Right atrium auricular region (tissue), 2 donors: ENCODE data around the gene ZNF202. TPM values are rescaled to one million over a fixed set of nuclear protein-coding genes. Genes with fewer than 3 reads are reported as not detected.

Experiments
- DNase-seq: peaks from one replicate; pipeline ENCODE4 v3.0.0-alpha.2; 2019; ENCODE audit warnings: low spot score
- H3K27ac ChIP-seq, 2 donors: fragments of 200-600 bp; sonication (generic); 1 replicate in 1 of 2; 2 replicates in 1 of 2; pipeline ENCODE4 v1.5.1; 2016 to 2019
- H3K27me3 ChIP-seq, 2 donors: fragments of 200-600 bp; sonication (generic); one replicate each; pipeline versions ENCODE4 v1.5.1 to v1.6.0; 2017 to 2019
- H3K36me3 ChIP-seq: fragments of 200-600 bp; sonication (generic); one replicate; pipeline ENCODE4 v1.5.1; 2016
- H3K4me1 ChIP-seq, 2 donors: fragments of 200-600 bp; sonication (generic); one replicate each; pipeline versions ENCODE4 v1.5.1 to v1.6.0; 2017 to 2019
- H3K4me3 ChIP-seq, 2 donors: fragments of 200-600 bp; sonication (generic); 1 replicate in 1 of 2; 2 replicates in 1 of 2; pipeline ENCODE4 v1.5.1; 2017 to 2019; ENCODE audit warnings: mild to moderate bottlenecking in 1 of 2, moderate library complexity in 1 of 2
- H3K9me3 ChIP-seq, 2 donors: fragments of 200-600 bp; sonication (generic); one replicate each; pipeline ENCODE4 v1.5.1; 2019
- total RNA-seq, 2 donors: library from RNA; depleted of rRNA; stranded (reverse); fragments of >200 nt; gene quantifications; one replicate each; pipeline ENCODE4 v1.1.0, GENCODE V29; 2016
- TF ChIP-seq, protein P1 (sequence below), 2 donors: fragments of 200-600 bp; sonication (generic); IDR thresholded peaks; one replicate each; pipeline ENCODE4 v1.5.1; 2019; ENCODE audit warnings: antibody characterized with exemption in 2 of 2

ZNF202 gene
- total RNA-seq, 2 donors from 2014 or later = 1.9 to 4.1 TPM

DNA sequence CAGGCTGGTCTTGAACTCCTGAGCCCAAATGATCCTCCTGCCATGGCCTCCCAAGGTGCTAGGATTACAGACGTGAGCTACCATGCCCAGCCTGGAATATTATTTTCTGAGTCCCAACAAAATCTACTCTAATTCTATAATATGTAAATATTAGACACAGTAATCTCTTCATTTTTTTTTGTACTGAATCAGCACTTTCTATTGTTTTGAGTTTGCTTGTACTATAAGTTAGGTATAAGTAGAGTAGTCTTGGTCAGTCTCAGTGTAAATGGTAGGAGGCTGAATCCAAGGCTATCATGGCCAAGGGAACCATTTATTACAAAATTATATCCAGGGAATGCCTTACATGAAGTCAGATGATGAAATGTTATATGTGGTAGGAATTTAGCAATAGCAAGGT, 32.5 kb upstream of the ZNF202 start:
- Histone ChIP-seq H3K36me3 (no peaks in the 10 kb centered on the region), H3K9me3 (no peaks in the 10 kb centered on the region), H3K4me3 (no peak overlapping the region), H3K27me3 (no peaks in the 10 kb centered on the region), H3K4me1 (no peaks in the 10 kb centered on the region), H3K27ac (no peak overlapping the region)
- TF ChIP-seq, protein P1, sequence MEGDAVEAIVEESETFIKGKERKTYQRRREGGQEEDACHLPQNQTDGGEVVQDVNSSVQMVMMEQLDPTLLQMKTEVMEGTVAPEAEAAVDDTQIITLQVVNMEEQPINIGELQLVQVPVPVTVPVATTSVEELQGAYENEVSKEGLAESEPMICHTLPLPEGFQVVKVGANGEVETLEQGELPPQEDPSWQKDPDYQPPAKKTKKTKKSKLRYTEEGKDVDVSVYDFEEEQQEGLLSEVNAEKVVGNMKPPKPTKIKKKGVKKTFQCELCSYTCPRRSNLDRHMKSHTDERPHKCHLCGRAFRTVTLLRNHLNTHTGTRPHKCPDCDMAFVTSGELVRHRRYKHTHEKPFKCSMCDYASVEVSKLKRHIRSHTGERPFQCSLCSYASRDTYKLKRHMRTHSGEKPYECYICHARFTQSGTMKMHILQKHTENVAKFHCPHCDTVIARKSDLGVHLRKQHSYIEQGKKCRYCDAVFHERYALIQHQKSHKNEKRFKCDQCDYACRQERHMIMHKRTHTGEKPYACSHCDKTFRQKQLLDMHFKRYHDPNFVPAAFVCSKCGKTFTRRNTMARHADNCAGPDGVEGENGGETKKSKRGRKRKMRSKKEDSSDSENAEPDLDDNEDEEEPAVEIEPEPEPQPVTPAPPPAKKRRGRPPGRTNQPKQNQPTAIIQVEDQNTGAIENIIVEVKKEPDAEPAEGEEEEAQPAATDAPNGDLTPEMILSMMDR (IDR thresholded peaks at IDR 0.05) = no peak
- DNase-seq = no peak

DNA sequence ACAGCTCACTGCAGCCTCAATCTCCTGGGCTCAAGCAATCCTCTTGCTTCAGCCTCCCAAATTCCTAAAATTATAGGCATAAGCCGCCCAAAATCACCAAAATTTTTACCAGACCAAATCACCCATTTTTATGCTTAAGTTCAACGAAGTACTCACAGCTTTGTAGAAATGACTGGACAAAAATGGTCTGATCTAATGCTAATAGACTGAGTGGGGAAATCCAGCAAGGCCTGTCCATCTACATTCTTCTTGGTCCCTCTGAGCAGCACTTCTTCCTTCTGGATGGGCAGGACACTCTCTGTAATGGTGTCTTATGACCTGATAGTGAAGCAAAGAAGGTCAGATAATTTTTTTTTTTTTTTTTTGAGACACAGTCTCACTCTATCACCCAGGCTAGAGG, 31.6 kb upstream of the ZNF202 start:
- Histone ChIP-seq H3K27ac (no peak overlapping the region), H3K36me3 (no peaks in the 10 kb centered on the region), H3K4me1 (no peaks in the 10 kb centered on the region), H3K27me3 (no peaks in the 10 kb centered on the region), H3K4me3 (no peak overlapping the region), H3K9me3 (no peaks in the 10 kb centered on the region)
- no peak for DNase-seq
- TF ChIP-seq, protein P1 (IDR thresholded peaks at IDR 0.05) = no peak

DNA sequence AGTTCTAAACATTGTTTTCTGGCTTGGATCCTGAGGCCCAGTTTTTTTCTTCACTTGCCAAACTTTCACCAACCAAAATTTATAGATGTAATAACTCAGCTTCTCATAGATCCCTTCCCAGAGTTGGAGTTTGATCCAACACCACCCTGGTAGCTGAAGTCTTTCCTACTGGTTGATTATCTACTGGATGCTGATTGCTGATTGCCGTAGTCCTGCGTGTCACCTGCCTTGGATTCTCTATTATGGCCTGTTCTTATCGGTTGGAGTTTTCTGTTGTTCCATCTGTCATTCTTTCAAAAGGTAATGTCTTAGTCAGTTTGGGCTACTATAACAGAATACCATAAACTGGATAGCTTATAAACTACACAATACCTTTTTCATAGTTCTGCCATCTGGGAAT, 30.2 kb upstream of the ZNF202 start:
- Histone ChIP-seq H3K27ac (no peak overlapping the region), H3K36me3 (no peaks in the 10 kb centered on the region), H3K4me1 (no peaks in the 10 kb centered on the region), H3K4me3 (no peak overlapping the region), H3K9me3 (no peaks in the 10 kb centered on the region), H3K27me3 (no peaks in the 10 kb centered on the region)
- no peak for DNase-seq
- TF ChIP-seq, protein P1 (IDR thresholded peaks at IDR 0.05) = no peak

DNA sequence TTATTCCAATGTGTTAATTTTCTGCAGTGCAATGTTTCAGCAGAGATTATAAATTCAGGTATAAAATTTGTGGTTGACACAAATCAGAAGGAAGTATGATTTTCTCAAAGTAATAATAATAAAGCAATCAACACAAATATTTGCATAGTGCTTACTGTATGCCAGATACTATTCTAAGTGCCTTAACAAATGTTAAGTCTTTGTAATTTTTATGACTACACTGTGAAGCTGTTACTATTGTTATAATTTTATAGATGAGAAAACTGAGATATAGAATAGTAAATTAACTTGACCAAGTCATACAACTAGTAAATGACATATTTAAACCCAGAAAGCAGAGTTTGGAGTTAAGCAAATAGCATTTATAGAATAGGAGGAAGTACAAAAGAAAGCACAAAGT, 29.3 kb upstream of the ZNF202 start:
- TF ChIP-seq, protein P1 (IDR thresholded peaks at IDR 0.05) = no peak
- H3K27ac ChIP-seq = no peak overlapping the region
- H3K4me3 ChIP-seq = no peak overlapping the region
- H3K9me3 ChIP-seq = no peaks in the 10 kb centered on the region
- no peak for DNase-seq
- H3K36me3 ChIP-seq = no peaks in the 10 kb centered on the region
- H3K27me3 ChIP-seq = no peaks in the 10 kb centered on the region
- no peaks in the 10 kb centered on the region for H3K4me1 ChIP-seq

GRCh38 chr11:123765601-123766000, 24.1 kb upstream of the ZNF202 start:
- no peaks in the 10 kb centered on the region for H3K27me3 ChIP-seq
- H3K4me3 ChIP-seq = no peak overlapping the region
- H3K36me3 ChIP-seq = no peaks in the 10 kb centered on the region
- TF ChIP-seq, protein P1 (IDR thresholded peaks at IDR 0.05) = no peak
- no peak overlapping the region for H3K27ac ChIP-seq
- H3K9me3 ChIP-seq = peaks cover 0 to 15% of the 10 kb centered on the region in 2 donors
- H3K4me1 ChIP-seq = no peaks in the 10 kb centered on the region
- no peak for DNase-seq

DNA sequence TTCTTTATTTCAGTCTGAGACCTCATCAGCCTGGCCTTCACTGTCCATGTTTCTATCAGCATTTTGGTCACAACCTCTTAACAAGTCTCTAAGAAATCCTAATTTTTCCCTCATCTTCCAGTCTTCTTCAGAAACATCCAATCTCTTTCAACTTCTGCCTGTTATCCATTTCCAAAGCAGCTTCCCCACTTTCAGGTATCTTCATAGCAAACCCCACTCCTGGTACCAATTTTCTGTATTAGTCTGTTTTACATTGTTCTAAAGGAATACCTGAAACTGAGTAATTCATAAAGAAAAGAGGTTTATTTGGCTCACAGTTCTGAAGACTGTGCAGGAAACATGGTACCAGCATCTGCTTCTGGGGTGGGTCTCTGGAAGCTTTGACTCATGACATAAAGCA, 21.0 kb upstream of the ZNF202 start:
- H3K36me3 ChIP-seq = no peaks in the 10 kb centered on the region
- peaks cover 0 to 15% of the 10 kb centered on the region in 2 donors for H3K9me3 ChIP-seq
- H3K4me1 ChIP-seq = no peaks in the 10 kb centered on the region
- no peaks in the 10 kb centered on the region for H3K27me3 ChIP-seq
- H3K27ac ChIP-seq = no peak overlapping the region
- TF ChIP-seq, protein P1 (IDR thresholded peaks at IDR 0.05) = no peak
- no peak for DNase-seq
- no peak overlapping the region for H3K4me3 ChIP-seq
